Measurements from ENCODE around the gene EAF2.

Gene EAF2

DNA sequence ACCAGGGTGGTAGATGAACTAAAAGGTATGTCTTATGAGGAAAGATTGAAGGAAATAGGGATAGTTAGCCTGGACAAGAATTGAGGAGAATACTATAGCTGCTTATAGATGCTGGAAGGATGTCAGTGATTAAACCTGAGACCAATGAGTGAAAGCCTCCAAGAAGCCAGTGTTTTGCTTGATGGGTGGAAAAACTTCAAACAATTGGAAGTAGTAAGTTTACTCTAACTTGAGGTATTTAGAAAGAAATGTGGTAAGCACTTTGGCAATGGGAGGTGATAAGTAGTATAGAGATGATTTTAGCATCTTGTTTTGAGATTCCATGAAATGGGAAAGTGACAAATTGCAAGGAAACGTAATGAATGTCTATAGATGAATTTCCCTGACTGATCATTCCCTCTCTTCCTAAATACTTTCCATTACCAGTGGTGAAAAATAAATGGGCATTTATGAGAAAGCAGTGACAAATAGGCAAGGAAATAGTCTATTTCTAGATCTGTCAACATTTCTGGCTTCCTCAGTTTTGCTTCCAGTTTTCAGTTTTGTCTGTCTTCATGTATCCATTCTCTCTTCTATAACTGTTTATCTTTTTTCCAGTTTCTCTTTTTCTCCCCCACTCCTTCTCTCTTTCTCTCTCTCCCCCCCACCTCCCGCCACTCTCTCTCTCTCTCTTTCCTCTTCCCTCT, 78.4 kb downstream of the EAF2 start:
- Histone ChIP-seq H3K36me3 (ENCODE audit: control insufficient read depth, insufficient read depth, low read length, severe bottlenecking) (no peaks in the 10 kb centered on the region), H3K4me3 (ENCODE audit: low read length) (no peak overlapping the region), H3K9ac (ENCODE audit: low read length) (no peak overlapping the region), H3K4me1 (ENCODE audit: control insufficient read depth, insufficient read depth, low read length) (no peaks in the 10 kb centered on the region), H3K27me3 (replicated peaks; ENCODE audit: control insufficient read depth, insufficient read depth, low read length) (no peaks in the 10 kb centered on the region), H3K9me3 (ENCODE audit: control insufficient read depth, low read length) (no peaks in the 10 kb centered on the region)
- no peak for DNase-seq (ENCODE audit: low read depth)

DNA sequence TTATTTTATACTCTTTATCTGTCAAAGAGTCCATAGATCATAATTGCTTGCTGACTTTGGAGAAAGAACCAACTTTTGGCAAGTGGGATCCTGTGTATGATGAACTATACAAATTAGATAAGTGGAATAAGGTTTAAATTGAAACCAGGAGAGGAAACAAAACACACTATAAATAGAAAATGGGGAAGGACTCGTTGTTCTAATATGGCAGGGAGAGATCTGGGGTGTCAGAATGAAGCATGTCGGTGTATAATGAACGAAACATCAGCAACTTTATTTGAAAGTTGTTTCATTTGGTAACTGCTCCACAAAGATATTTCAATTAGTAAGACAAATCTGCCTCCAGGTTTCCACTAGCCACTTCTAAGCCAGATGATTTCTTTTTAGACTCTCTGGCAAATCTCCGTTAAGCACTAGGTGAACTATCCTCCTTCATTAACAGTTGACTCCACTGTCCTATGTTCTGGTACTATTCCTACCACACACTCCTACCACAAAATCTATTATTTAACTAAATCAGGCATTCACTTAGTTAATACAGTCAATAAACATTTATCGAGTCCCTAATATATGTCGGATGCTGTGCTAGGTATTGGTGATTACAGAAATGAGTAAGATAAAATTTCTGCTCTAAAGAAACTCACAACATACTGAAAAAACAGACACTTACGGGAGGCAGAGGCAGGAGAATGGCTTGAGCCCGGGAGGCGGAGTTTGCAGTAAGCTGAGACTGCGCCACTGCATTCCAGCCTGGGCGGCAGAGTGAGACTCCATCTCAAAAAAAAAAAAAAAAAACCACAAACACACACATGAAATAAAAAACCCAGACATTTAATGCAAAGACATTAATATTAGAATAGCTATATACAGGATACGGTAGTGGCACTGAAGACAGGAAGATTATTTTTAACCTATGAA, 79.3 kb downstream of the EAF2 start:
- Histone ChIP-seq H3K9ac (ENCODE audit: low read length) (no peak overlapping the region), H3K27me3 (replicated peaks; ENCODE audit: control insufficient read depth, insufficient read depth, low read length) (no peaks in the 10 kb centered on the region), H3K4me1 (ENCODE audit: control insufficient read depth, insufficient read depth, low read length) (no peaks in the 10 kb centered on the region), H3K36me3 (ENCODE audit: control insufficient read depth, insufficient read depth, low read length, severe bottlenecking) (no peaks in the 10 kb centered on the region), H3K9me3 (ENCODE audit: control insufficient read depth, low read length) (no peaks in the 10 kb centered on the region), H3K4me3 (ENCODE audit: low read length) (no peak overlapping the region)
- DNase-seq (ENCODE audit: low read depth) = no peak

DNA sequence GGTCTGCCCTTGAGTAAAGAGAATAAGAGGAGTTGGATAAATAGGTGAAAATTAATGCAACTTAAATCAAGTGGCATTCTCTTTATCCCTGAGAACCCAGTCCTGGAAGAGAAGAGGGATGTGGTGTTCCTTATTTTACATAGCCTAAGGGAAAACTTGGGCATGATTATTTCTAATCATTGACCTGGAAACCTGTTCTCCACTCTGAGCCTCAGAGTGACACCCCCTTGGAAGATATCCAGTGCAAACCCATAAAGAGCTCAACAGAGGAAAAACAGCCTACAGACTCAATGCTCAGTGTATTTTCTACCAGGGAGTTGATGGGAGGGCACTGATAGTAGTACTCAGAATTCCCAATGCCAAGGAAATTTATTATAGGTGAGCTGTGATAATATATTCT, 81.2 kb downstream of the EAF2 start:
- Histone ChIP-seq H3K27me3 (replicated peaks; ENCODE audit: control insufficient read depth, insufficient read depth, low read length) (no peaks in the 10 kb centered on the region), H3K4me3 (ENCODE audit: low read length) (no peak overlapping the region), H3K9me3 (ENCODE audit: control insufficient read depth, low read length) (no peaks in the 10 kb centered on the region), H3K9ac (ENCODE audit: low read length) (no peak overlapping the region), H3K36me3 (ENCODE audit: control insufficient read depth, insufficient read depth, low read length, severe bottlenecking) (no peaks in the 10 kb centered on the region), H3K4me1 (ENCODE audit: control insufficient read depth, insufficient read depth, low read length) (no peaks in the 10 kb centered on the region)
- no peak for DNase-seq (ENCODE audit: low read depth)

DNA sequence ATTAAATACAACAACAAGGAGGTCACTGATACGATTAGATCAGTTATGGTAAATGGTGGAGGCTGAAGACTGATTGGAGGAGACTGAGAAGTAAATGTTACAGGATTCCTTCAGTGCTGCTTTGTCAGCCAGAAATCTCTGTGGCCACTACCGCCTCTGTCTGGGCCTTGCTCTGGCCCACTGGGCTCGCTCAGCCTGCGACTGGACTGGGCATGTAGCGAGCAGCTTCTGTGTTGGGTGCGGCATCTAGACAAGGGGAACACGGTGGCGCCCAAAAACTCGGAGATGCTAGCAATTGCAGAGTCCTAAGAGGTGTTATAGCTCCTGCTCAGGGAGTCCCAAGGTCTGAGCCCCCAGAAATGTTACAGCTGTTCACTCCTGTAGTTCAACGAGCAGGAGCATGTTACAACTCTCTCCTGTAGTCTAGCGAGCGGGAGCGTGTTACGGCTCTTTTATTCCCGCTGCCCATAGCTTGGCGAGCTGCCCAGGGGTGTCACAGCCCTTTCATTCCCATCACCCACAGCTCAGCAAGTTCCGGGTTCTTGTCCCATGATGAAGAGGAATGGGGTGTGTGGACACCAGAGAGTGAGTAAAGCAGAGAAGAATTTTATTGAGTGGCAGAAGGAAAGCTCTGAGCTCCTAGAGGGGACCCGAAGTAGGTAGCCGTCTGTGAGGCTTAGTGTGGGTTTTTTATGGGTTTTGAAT, 83.9 kb downstream of the EAF2 start:
- Histone ChIP-seq H3K9me3 (ENCODE audit: control insufficient read depth, low read length) (no peaks in the 10 kb centered on the region), H3K9ac (ENCODE audit: low read length) (no peak overlapping the region), H3K4me1 (ENCODE audit: control insufficient read depth, insufficient read depth, low read length) (no peaks in the 10 kb centered on the region), H3K27me3 (replicated peaks; ENCODE audit: control insufficient read depth, insufficient read depth, low read length) (no peaks in the 10 kb centered on the region), H3K36me3 (ENCODE audit: control insufficient read depth, insufficient read depth, low read length, severe bottlenecking) (no peaks in the 10 kb centered on the region), H3K4me3 (ENCODE audit: low read length) (no peak overlapping the region)
- DNase-seq (ENCODE audit: low read depth) = no peak

DNA sequence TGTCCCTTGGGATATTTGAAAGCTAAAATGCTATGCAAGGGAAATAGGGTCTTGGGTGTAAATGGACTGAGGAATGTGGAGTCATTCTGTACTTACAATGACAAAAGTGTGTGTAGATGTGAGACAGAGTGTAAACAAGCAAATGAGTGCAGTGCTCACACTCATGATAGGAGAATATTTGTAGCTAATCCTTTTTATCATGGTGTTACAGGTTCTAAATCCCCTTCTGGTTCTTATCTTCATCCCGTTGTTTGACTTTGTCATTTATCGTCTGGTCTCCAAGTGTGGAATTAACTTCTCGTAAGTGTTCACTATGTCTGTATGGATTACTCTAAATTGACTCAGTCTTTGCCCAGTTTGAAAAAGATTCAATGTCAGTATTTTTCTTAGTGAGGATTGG, 89.7 kb downstream of the EAF2 start:
- no peaks in the 10 kb centered on the region for H3K4me1 ChIP-seq (ENCODE audit: control insufficient read depth, insufficient read depth, low read length)
- H3K36me3 ChIP-seq (ENCODE audit: control insufficient read depth, insufficient read depth, low read length, severe bottlenecking) = no peaks in the 10 kb centered on the region
- DNase-seq (ENCODE audit: low read depth) = no peak
- no peak overlapping the region for H3K4me3 ChIP-seq (ENCODE audit: low read length)
- no peak overlapping the region for H3K9ac ChIP-seq (ENCODE audit: low read length)
- no peaks in the 10 kb centered on the region for H3K9me3 ChIP-seq (ENCODE audit: control insufficient read depth, low read length)
- no peaks in the 10 kb centered on the region for H3K27me3 ChIP-seq (replicated peaks; ENCODE audit: control insufficient read depth, insufficient read depth, low read length)

DNA sequence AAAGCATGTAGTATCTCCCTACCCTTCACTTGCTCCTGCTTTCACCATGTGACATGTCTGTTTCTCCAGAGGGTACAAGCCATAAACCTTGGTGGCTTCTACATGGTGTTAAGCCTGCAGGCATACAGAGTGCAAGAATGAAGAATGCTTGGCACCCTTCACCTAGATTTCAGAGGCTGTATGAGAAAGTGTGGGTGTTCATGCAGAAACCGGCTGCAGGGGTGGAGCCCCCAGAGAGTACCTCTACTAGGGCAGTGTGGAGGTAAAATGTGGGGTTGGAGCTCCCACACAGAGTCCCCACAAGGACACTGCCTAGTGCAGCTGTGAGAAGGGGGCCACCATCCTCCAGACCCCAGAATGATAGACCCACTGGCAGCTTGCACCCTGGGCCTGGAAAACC, 91.4 kb downstream of the EAF2 start:
- no peaks in the 10 kb centered on the region for H3K36me3 ChIP-seq (ENCODE audit: control insufficient read depth, insufficient read depth, low read length, severe bottlenecking)
- no peaks in the 10 kb centered on the region for H3K27me3 ChIP-seq (replicated peaks; ENCODE audit: control insufficient read depth, insufficient read depth, low read length)
- no peaks in the 10 kb centered on the region for H3K9me3 ChIP-seq (ENCODE audit: control insufficient read depth, low read length)
- H3K4me1 ChIP-seq (ENCODE audit: control insufficient read depth, insufficient read depth, low read length) = no peaks in the 10 kb centered on the region
- H3K9ac ChIP-seq (ENCODE audit: low read length) = no peak overlapping the region
- no peak for DNase-seq (ENCODE audit: low read depth)
- no peak overlapping the region for H3K4me3 ChIP-seq (ENCODE audit: low read length)
